ENCODE results near the gene CXCL1.

Gene CXCL1

DNA sequence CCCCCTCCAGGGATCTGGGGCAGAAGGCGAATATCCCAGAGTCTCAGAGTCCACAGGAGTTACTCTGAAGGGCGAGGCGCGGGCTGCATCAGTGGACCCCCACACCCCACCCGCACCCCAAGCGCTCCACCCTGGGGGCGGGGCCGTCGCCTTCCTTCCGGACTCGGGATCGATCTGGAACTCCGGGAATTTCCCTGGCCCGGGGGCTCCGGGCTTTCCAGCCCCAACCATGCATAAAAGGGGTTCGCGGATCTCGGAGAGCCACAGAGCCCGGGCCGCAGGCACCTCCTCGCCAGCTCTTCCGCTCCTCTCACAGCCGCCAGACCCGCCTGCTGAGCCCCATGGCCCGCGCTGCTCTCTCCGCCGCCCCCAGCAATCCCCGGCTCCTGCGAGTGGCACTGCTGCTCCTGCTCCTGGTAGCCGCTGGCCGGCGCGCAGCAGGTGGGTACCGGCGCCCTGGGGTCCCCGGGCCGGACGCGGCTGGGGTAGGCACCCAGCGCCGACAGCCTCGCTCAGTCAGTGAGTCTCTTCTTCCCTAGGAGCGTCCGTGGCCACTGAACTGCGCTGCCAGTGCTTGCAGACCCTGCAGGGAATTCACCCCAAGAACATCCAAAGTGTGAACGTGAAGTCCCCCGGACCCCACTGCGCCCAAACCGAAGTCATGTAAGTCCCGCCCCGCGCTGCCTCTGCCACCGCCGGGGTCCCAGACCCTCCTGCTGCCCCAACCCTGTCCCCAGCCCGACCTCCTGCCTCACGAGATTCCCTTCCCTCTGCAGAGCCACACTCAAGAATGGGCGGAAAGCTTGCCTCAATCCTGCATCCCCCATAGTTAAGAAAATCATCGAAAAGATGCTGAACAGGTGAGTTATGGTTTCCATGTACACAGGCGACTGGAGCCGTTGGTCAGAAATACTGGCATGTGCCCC lies at the start of gene CXCL1:
Gene CXCL1, plus strand, starts transcription at position 264 of the 926 bp plus-strand sequence. Its CDS starts 78 bp downstream, at position 342.
- DNase-seq (ENCODE audit: low read depth) = no peak

DNA sequence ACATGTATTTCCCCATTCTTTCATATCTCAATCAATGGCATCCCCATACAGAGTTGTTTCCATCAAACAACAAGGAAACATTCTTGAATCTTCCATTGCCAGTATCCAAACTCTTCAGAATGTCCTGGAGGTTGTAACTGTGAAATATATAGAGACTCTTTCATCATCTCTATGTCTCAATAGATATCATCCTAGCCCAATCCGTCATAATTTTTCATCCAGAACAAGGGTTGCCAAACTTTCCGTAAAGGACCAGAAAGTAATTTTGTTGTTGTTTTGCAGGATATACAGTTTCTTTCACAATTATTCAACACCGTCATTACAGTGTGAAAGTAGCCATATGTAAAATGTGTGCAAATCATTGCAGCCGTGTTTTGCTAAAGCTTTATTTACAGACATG lies 47.9 kb upstream of the CXCL1 start:
- no peak for DNase-seq (ENCODE audit: low read depth)

DNA sequence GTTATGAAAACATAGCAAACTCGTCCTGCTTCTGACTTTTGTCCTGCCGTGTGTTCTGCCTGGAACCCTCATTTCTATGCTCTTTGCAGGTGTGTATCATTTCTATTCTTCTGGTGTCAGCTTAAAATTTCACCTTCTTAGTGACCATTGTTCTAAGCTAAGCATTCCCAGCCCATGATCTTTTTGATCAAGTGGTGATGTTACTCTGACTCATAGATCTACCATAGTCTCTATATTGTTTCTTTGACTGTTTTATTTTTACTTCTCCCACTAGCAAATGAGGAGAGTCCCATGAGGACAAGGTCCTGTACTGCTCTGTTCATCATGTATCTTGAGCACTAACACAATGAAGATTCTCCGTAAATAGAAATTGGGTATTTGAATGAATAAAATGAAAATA lies 46.8 kb upstream of the CXCL1 start:
- DNase-seq (ENCODE audit: low read depth) = no peak

GRCh38 chr4:73822812-73823504 lies 46.2 kb upstream of the CXCL1 start:
- no peak for DNase-seq (ENCODE audit: low read depth)

DNA sequence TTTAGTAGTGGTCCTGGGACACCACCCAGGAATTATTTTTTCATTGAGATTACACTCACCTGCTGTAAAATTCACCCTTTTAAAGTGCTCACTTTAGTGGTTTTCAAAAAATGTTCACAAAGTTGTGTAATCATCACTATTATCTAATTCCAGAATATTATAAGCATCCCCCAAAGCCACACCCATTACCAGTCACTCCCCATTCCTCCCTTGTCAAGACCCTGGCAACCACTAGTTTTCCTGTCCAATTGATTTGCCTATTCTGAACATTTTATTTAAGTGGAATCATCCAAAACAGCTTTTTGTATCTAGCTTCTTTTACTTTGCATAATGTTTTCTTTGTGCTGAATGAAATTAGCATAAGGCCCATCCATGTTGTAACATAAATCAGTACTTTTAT lies 45.4 kb upstream of the CXCL1 start:
- no peak for DNase-seq (ENCODE audit: low read depth)

DNA sequence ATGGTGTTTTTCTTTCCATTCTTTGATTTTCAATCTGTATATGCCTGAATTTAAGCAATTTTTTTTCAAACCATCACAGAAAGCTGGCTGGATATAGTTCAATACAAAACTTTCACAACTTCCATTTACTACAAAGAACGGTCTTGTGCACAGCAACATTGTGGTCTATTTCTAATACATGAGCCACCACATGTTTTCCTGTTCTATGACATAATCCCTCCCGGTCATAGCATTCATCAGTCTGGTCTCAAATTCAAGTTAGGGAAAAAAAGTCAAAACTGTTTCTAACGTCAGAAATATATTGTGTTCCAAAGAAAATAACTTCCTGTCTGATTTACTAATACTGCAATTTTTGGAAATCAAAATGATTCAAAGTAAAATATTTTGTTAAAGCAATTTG lies 40.2 kb upstream of the CXCL1 start:
- no peak for DNase-seq (ENCODE audit: low read depth)

- no peak for DNase-seq (ENCODE audit: low read depth)
Observed at GRCh38 chr4:73831569-73831968, 37.6 kb upstream of the CXCL1 start.

DNA sequence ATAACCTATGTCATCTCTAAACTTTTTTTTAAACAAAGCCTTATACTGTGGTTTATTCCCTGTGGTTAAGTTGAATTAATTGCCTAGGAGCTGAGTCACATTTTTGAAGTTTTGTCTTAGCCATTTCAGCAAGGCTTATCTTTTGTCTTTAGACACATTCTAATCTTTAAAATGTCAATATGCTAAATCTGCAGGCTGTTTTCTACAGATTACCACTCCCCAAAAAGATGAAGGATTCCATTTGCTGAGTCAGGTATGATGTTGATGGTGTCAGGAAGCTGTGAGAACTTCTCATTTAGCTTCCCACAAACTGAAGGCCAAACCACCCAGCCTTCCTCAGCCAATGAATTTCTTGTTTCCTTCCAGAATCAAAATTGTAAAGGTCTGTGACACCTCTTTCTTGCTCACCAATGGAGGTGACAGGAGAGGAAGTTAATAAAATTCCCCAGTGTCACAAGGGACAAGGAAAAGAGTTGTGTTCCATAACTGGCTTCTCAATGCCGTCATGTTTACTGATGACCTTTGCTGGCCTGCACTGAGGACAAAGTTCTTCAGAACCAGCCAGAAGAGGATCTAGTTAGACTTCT lies 36.4 kb upstream of the CXCL1 start:
- DNase-seq (ENCODE audit: low read depth) = no peak

DNA sequence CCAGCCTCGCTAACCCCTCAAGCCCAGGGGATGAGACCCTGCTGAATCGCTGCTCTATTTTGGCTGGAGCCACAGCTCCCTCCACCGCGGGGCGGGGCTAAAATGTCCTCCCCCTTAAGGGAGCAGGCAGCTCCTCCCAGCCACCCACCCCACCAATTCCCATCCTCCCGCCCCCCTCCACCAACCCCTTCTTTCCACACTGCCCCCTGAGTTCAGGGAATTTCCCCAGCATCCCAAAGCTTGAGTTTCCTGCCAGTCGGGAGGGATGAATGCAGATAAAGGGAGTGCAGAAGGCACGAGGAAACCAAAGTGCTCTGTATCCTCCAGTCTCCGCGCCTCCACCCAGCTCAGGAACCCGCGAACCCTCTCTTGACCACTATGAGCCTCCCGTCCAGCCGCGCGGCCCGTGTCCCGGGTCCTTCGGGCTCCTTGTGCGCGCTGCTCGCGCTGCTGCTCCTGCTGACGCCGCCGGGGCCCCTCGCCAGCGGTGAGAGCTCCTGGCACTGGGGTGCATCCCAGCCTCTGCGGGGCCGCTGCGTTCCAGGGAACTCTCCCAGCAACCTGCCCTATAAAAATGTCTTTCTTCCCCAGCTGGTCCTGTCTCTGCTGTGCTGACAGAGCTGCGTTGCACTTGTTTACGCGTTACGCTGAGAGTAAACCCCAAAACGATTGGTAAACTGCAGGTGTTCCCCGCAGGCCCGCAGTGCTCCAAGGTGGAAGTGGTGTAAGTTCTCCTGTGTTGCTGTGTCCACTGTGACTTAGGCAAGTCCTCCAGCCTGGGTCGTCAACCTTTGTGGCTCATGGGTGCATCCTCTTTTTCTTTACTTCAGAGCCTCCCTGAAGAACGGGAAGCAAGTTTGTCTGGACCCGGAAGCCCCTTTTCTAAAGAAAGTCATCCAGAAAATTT lies 32.6 kb upstream of the CXCL1 start, which contains the start of gene CXCL6:
Gene CXCL6, plus strand, starts transcription at position 306 of the 907 bp plus-strand sequence. Its CDS starts 73 bp downstream, at position 379.
- no peak for DNase-seq (ENCODE audit: low read depth)

DNA sequence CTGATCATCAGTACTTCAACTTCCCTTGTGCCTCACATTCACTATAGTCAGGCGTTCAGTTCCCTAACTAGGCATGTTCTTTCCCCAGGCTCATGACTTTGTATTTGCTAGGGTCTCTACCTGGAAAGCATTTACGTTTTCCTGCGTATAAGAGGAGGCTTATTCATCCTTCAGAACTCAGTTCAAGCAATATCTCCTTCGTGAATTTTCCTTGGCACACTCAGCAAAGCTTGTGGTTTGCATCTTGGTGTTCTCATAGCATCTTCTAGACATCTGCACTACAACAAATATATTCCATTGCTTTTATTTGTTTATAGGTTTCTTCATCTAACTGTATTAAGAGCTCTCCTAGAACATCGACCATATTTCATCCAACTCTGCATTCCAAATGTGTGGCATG lies 30.1 kb upstream of the CXCL1 start:
- no peak for DNase-seq (ENCODE audit: low read depth)

- no peak for DNase-seq (ENCODE audit: low read depth)
Observed at GRCh38 chr4:73839715-73840114, 29.5 kb upstream of the CXCL1 start.

GRCh38 chr4:73841243-73841925 lies 27.8 kb upstream of the CXCL1 start:
- DNase-seq (ENCODE audit: low read depth) = no peak

- DNase-seq (ENCODE audit: low read depth) = no peak
Observed at GRCh38 chr4:73842696-73843095, 26.5 kb upstream of the CXCL1 start.

- DNase-seq (ENCODE audit: low read depth) = no peak
Observed at GRCh38 chr4:73843369-73843768, 25.8 kb upstream of the CXCL1 start.

- DNase-seq (ENCODE audit: low read depth) = no peak
Observed at GRCh38 chr4:73844345-73844744, 24.8 kb upstream of the CXCL1 start.

GRCh38 chr4:73844806-73845205 lies 24.4 kb upstream of the CXCL1 start:
- DNase-seq (ENCODE audit: low read depth) = no peak

DNA sequence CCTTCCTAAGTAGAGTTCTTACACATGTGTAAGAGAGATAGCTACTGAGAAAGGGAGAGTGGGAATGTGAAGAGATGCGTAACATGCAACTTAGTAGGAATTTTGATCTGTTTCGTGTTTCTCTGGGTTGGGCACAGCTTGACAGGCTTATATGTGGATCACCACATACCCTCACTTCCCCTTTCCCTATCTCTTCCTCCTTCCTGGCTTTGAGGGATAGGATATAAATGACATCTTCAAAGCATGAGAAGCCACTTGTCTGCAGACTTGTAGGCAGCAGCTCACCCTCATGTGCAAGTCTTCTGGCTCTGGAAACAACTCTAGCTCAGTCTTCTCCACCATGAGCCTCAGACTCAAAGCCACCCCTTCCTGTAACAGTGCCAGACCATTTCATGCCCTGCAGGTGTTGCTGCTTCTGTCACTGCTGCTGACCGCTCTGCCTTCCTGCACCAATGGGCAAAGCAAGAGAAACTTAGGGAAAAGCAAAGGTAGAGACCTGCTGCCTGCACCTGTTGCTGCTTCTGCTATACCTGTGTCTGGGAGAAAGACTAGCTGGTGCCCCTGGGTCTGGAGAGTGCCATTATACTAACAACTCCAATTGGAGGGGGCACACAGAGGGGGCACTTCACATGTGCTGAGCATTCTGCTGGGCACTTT lies 21.5 kb upstream of the CXCL1 start:
- no peak for DNase-seq (ENCODE audit: low read depth)

DNA sequence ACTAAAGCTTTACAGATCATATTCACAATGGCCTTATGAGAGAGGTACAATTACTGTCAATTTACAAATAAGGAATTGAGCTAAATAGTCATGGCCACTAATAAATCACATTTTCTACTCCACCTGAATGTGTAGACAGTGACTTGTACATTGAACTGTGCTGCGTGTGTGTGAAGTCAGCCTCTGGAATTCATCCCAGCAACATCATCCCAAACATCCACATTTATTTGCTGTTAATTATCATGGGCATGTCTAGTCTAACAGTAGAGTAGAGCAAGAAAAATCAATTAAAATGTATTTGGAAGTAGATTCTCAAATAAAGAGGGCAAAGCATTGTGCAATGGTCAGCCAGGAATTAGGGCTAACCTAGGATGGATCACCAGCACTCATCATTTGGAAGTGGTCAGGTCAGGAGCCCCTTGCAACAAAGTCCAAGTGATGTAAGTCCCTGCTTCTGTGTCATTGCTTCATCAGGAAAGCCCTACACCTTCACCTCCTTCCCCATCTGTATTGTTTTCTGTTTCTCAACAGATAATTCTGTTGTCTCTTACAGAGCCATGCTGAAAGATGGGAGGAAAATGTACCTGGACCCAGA lies 20.9 kb upstream of the CXCL1 start:
- no peak for DNase-seq (ENCODE audit: low read depth)

GRCh38 chr4:73850261-73850970 lies 18.8 kb upstream of the CXCL1 start:
- DNase-seq (ENCODE audit: low read depth) = no peak

DNA sequence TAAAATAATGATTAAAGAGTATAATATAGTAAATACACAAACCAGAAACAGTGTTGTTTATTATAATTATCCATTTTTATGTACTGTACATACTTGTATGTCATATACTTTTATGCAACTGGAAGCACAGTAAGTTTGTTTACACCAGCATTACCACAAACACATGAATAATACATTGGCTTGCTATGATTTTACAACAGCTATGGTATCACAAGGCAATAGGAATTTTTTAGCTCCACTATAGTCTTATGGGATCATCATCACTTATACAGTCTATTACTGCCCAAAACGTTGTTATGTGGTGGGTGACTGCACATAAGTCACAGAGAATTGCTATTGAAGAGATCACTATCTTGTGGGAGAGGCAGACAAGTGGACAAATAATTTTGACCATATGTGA lies 17.9 kb upstream of the CXCL1 start:
- no peak for DNase-seq (ENCODE audit: low read depth)

All from activated T-cell treated with anti-CD3 and anti-CD28 coated beads for 24 hours (primary cell).